ENCODE measurements around the gene PARM1. TPM values are rescaled to one million over a fixed set of nuclear protein-coding genes. Genes with fewer than 3 reads are reported as not detected.

Gene PARM1
- polyA plus RNA-seq, 1 donor from 2014 or later, result 37.0 TPM

DNA sequence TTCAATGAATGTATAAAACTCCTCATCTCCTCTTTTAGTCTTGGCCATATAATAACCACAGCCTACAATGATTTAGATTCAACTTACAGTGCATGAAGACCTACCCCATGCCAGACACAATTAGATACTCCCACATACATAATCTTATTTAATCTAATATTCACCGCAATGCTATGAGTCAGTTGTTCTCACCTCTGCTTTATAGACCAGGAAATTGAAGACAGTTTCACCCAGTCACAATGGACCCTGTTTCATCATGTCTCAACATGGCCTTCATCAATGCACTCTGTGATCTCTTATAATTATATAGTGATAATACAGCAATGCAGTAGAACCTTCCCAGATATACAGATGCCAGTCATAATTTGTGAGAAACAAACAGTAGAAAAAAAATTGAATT lies 148.6 kb downstream of the PARM1 start:
- Mint-ChIP-seq H3K36me3 (peaks cover 3% of the 10 kb centered on the region), H3K4me3 (no peak overlapping the region), H3K9me3 (peaks cover 0 to 6% (median 0%) of the 10 kb centered on the region in 3 donors), H3K27ac (no peak overlapping the region), H3K4me1 (peaks cover 4 to 9% (median 5%) of the 10 kb centered on the region in 3 donors), H3K27me3 (peaks cover 4% of the 10 kb centered on the region)

DNA sequence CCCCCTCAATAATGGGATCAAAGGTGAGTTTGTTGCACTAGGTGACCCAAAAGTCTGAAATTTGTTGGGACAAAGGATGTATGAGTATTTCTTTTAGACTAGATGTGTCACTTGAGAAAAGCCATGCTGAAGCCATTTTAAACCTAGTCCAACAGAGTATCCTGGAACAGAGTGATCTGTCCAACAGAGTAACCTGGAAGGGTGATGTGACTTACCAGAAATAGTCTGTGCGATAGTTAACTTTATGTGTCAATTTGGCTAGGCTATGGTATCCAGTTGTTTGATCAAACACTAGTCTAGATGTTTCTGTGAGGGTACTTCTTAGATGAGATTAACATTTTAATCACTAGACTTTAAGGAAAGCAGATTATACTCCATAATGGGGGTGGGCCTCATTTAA lies 154.5 kb downstream of the PARM1 start:
- Mint-ChIP-seq H3K4me1 (peaks cover 10 to 15% (median 10%) of the 10 kb centered on the region in 3 donors), H3K9me3 (peaks cover 0 to 6% (median 2%) of the 10 kb centered on the region in 3 donors), H3K27me3 (peaks cover 1% of the 10 kb centered on the region), H3K27ac (no peak overlapping the region), H3K36me3 (peaks cover 3% of the 10 kb centered on the region), H3K4me3 (no peak overlapping the region)

DNA sequence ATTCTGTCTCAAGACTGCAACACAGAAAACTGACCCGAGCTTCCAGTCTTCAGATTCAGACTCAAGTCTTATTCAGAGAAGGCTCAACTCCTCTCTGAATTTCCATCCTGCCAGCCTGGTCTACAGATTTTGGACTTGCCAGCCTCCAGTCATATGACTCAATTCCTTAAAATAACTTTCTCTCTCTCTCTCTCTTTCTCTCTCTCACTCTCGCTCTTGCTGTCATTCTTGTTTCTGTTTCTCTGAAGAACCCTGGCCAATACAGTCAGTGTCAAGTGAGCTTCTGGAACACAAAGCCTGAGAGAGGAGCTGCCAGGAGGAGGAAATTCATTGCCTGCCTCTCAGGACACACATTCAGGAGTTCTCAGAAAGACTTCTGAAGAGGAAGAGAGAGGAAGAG lies 154.9 kb downstream of the PARM1 start:
- Mint-ChIP-seq H3K36me3 (peaks cover 3% of the 10 kb centered on the region), H3K27ac (no peak overlapping the region), H3K9me3 (peaks cover 0 to 6% (median 2%) of the 10 kb centered on the region in 3 donors), H3K4me1 (peaks cover 10 to 15% (median 10%) of the 10 kb centered on the region in 3 donors), H3K27me3 (peaks cover 1% of the 10 kb centered on the region), H3K4me3 (peak overlapping the region in 1 of 4 donors; percentile 4)

DNA sequence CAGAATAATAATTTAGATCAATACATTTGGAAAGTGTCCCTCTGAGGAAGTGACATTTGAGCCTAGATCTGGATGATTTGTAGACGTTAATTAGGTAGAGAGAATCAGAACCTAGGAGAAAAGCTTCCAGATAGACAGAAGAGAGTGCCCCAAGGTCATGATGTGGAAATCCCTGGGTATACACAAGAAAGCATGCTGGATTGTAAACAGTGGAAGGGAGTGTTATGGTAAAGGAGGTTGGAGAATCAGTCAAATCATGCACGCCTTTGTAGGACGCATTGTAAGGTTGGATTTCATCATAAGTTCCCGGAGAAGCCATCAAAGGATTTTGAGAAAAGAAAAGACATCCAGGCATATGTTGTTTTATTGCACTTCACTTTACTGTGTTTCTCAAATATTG lies 156.3 kb downstream of the PARM1 start:
- Mint-ChIP-seq H3K36me3 (peaks cover 3% of the 10 kb centered on the region), H3K4me1 (peaks cover 5 to 16% (median 9%) of the 10 kb centered on the region in 3 donors), H3K27ac (no peak overlapping the region), H3K27me3 (no peaks in the 10 kb centered on the region), H3K4me3 (no peak overlapping the region), H3K9me3 (peaks cover 0 to 3% (median 2%) of the 10 kb centered on the region in 3 donors)

DNA sequence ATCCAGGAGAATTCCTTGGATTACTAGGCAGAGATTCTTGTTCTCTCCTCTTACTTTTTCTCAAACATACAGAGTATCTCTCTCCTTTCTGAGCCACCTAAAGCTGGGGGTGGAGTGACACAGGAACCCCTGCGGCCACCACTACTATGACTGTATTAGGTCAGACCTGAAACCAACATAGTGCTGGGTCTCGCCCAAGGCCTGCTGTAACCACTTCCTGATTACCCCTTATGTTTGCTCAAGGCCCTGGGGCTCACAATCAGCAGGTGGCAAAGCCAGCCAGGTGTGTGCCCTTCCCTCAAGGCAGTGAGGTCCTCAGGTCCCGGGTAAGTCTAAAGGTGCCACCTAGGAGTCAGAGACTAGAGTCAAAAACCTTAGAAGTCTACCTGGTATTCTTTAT lies 166.4 kb downstream of the PARM1 start:
- peak overlapping the region in 3 of 4 donors; percentile 1 to 84 (median 44) for H3K4me3 Mint-ChIP-seq
- H3K27me3 Mint-ChIP-seq, result no peaks in the 10 kb centered on the region
- peaks cover 37 to 60% (median 47%) of the 10 kb centered on the region in 3 donors for H3K4me1 Mint-ChIP-seq
- H3K27ac Mint-ChIP-seq, result peak overlapping the region; percentile 58 to 80 (median 66)
- H3K36me3 Mint-ChIP-seq, result peaks cover 6% of the 10 kb centered on the region
- H3K9me3 Mint-ChIP-seq, result peaks cover 0 to 4% (median 0%) of the 10 kb centered on the region in 3 donors

Other genes with a start within 250 kb of the PARM1 start
- gene BTC, start 138.6 kb upstream of the PARM1 start, polyA plus RNA-seq, result not detected

Data from IgD-negative memory B cell (primary cell).